HepG2 (cell line): ENCODE measurements around the gene NOP9. TPM values are rescaled to one million over a fixed set of nuclear protein-coding genes. Genes with fewer than 3 reads are reported as not detected.

Experiments
- AFF4 ChIP-seq: sonication (generic); formaldehyde crosslinking; IDR thresholded peaks from 2 replicates; pipeline ENCODE4 v1.4.0; 2020; ENCODE audit warnings: missing genetic modification reagents
- CEBPB ChIP-seq: IDR thresholded peaks from 2 replicates; pipeline ENCODE4 v1.6.1; 2011; ENCODE audit warnings: low read depth, low read length, improper control_type of control experiment, borderline replicate concordance
- FOXA3 ChIP-seq: IDR thresholded peaks from 2 replicates; pipeline ENCODE4 v1.6.1; 2016; ENCODE audit warnings: missing genetic modification reagents, missing compliant biosample characterization
- FOXC1 ChIP-seq: sonication (generic); formaldehyde crosslinking; IDR thresholded peaks from 2 replicates; pipeline ENCODE4 v1.8.0; 2022; ENCODE audit warnings: mild to moderate bottlenecking, missing genetic modification reagents, borderline replicate concordance
- HBP1 ChIP-seq: IDR thresholded peaks from 2 replicates; pipeline ENCODE4 v1.6.1; 2016; ENCODE audit warnings: low read depth, control low read depth
- HOMEZ ChIP-seq: IDR thresholded peaks from 2 replicates; pipeline ENCODE4 v1.6.1; 2016; ENCODE audit warnings: low read depth
- PAX8 ChIP-seq: sonication (generic); formaldehyde crosslinking; IDR thresholded peaks from 2 replicates; pipeline ENCODE4 v1.8.0; 2022; ENCODE audit warnings: mild to moderate bottlenecking, missing genetic modification reagents, borderline replicate concordance
- REXO4 ChIP-seq: sonication (generic); formaldehyde crosslinking; IDR thresholded peaks from 2 replicates; pipeline ENCODE4 v1.8.0; 2022; ENCODE audit warnings: missing genetic modification reagents, mild to moderate bottlenecking, borderline replicate concordance
- SOX13 ChIP-seq, 3 experiments: fragments of 450-650 bp in 1 of 3; sonication (generic) in 1 of 3; formaldehyde crosslinking in 1 of 3; IDR thresholded peaks in 2 of 3; conservative IDR thresholded peaks in 1 of 3; 2 replicates each; pipeline versions ENCODE4 v1.5.0 to v1.6.1; 2016 to 2020; ENCODE audit warnings: antibody characterized with exemption in 1 of 3, mild to moderate bottlenecking in 1 of 3, missing compliant biosample characterization in 1 of 3, missing genetic modification reagents in 1 of 3, moderate library complexity in 1 of 3
- TCF7 ChIP-seq: sonication (generic); IDR thresholded peaks from 2 replicates; pipeline ENCODE4 v1.6.1; 2016; ENCODE audit warnings: antibody characterized with exemption, low read depth
- ZBTB1 ChIP-seq: sonication (generic); formaldehyde crosslinking; IDR thresholded peaks from 2 replicates; pipeline ENCODE4 v1.4.0; 2020; ENCODE audit warnings: missing genetic modification reagents, borderline replicate concordance
- ZBTB4 ChIP-seq: sonication (generic); formaldehyde crosslinking; IDR thresholded peaks from 2 replicates; pipeline ENCODE4 v1.4.0; 2020; ENCODE audit warnings: missing genetic modification reagents, mild to moderate bottlenecking, borderline replicate concordance
- ZFAT ChIP-seq: sonication (generic); formaldehyde crosslinking; conservative IDR thresholded peaks from 2 replicates; pipeline ENCODE4 v1.8.1; 2023; ENCODE audit warnings: missing genetic modification reagents, inconsistent platforms
- ZNF138 ChIP-seq: sonication (generic); formaldehyde crosslinking; IDR thresholded peaks from 2 replicates; pipeline ENCODE4 v1.5.0; 2020; ENCODE audit warnings: mild to moderate bottlenecking, low read depth, missing genetic modification reagents
- ZNF276 ChIP-seq: sonication (generic); formaldehyde crosslinking; IDR thresholded peaks from 2 replicates; pipeline ENCODE4 v1.4.0; 2020; ENCODE audit warnings: mild to moderate bottlenecking, low read depth, missing genetic modification reagents
- ZNF354B ChIP-seq: sonication (generic); formaldehyde crosslinking; IDR thresholded peaks from 2 replicates; pipeline ENCODE4 v1.8.0; 2022; ENCODE audit warnings: mild to moderate bottlenecking, missing genetic modification reagents
- ZNF44 ChIP-seq: sonication (generic); formaldehyde crosslinking; IDR thresholded peaks from 2 replicates; pipeline ENCODE4 v1.5.1; 2020; ENCODE audit warnings: mild to moderate bottlenecking, missing genetic modification reagents
- polyA plus RNA-seq, 8 experiments: library from polyadenylated mRNA; depleted of rRNA in 3 of 8; stranded (reverse) in 7 of 8; unstranded in 1 of 8; fragments of >200 nt; fragmentation: Illumina TruSeq in 4 of 8; extraction: Trizol in 4 of 8; gene quantifications; 2 replicates each; pipeline versions ENCODE4 v1.2.1 to v1.2.3, GENCODE V29; 2011 to 2016; ENCODE audit warnings: low read depth in 4 of 8, missing spikeins in 1 of 8, mixed read lengths in 1 of 8; ENCODE audit not compliant: insufficient read depth in 1 of 8
- total RNA-seq, 5 experiments: library from RNA; depleted of rRNA; stranded (reverse); fragments of >200 nt; fragmentation: Illumina TruSeq; extraction: Trizol; gene quantifications; 2 replicates each; pipeline ENCODE4 v1.2.3, GENCODE V29; 2016; ENCODE audit warnings: low read depth in 1 of 5

The NOP9 gene
- total and polyA plus RNA-seq, 2 of the 13 experiments (the other 11 are each of a cell fraction or from before 2014, with no cell fraction given) = 24.5 to 61.6 TPM

- TF ChIP-seq AFF4 (CRISPR knock-in tag) = no peak
- TF ChIP-seq PAX8 (CRISPR knock-in tag) = 0 out of 2 replicates have a peak, but pooled peaks have one; percentile 35
- TF ChIP-seq REXO4 (CRISPR knock-in tag) = no peak
- TF ChIP-seq ZBTB4 (CRISPR knock-in tag) = no peak
- no peak for TF ChIP-seq ZBTB1
- 0 out of 2 replicates have a peak, but pooled peaks have one; percentile 4 for TF ChIP-seq FOXA3
- TF ChIP-seq ZNF44 = no peak
- no peak for TF ChIP-seq TCF7
- TF ChIP-seq ZNF138 = no peak
- TF ChIP-seq CEBPB = no peak
- no peak for TF ChIP-seq SOX13 (IDR thresholded peaks at IDR 0.05)
- no peak for TF ChIP-seq SOX13 (CRISPR knock-in tag; conservative IDR thresholded peaks at IDR 0.05 in 1 of 2, IDR thresholded peaks at IDR 0.05 in 1 of 2)
- TF ChIP-seq ZNF354B (CRISPR knock-in tag) = no peak
- TF ChIP-seq FOXC1 (CRISPR knock-in tag) = no peak
- no peak for TF ChIP-seq ZFAT
- TF ChIP-seq ZNF276 (CRISPR knock-in tag) = no peak
- no peak for TF ChIP-seq HBP1 (CRISPR knock-in tag)
- TF ChIP-seq HOMEZ (CRISPR knock-in tag) = no peak
These were observed 26.1 kb upstream of the NOP9 start (continued) for GRCh38 chr14:24273422-24273998.
